ENCODE data around the gene TEPSIN. TPM values are rescaled to one million over a fixed set of nuclear protein-coding genes. Genes with fewer than 3 reads are reported as not detected.

TEPSIN gene
- total and polyA plus RNA-seq, 2 donors (not counting 3 experiments of a cell fraction or from before 2014, with no cell fraction given), result 41.6 to 45.3 TPM

- Histone ChIP-seq H4K20me1 (replicated peaks; ENCODE audit: control insufficient read depth, extremely low read depth, insufficient read depth, low read length) (no peaks in the 10 kb centered on the region), H2AFZ (ENCODE audit: low read depth, low read length) (no peak overlapping the region), H3K27ac (ENCODE audit: insufficient read depth, low read depth, low read length) (no peak overlapping the region), H3K9ac (replicated peaks; ENCODE audit: extremely low read depth, insufficient read depth, low read length) (no peak overlapping the region), H3K4me1 (ENCODE audit: control insufficient read depth, extremely low read depth, insufficient read depth, low read length) (no peaks in the 10 kb centered on the region), H3K27me3 (ENCODE audit: control insufficient read depth in 2 of 2, insufficient read depth in 2 of 2, low read length in 2 of 2) (no peaks in the 10 kb centered on the region), H3K36me3 (ENCODE audit: control insufficient read depth in 2 of 2, extremely low read depth in 1 of 2, insufficient read depth in 2 of 2, low read length in 2 of 2) (peaks cover 0 to 39% of the 10 kb centered on the region in 2 experiments), H3K9me3 (replicated peaks; ENCODE audit: control insufficient read depth, insufficient read depth, low read length) (no peaks in the 10 kb centered on the region), H3K4me2 (ENCODE audit: insufficient read depth, low read length) (no peak overlapping the region), H3K79me2 (ENCODE audit: control insufficient read depth, insufficient read depth, low read length) (peaks cover 5% of the 10 kb centered on the region), H3K9me1 (replicated peaks; ENCODE audit: control insufficient read depth, extremely low read depth, insufficient read depth, low read length) (no peaks in the 10 kb centered on the region), H3K4me3 (replicated peaks in 1 of 3; ENCODE audit: insufficient read depth in 1 of 3, low read depth in 1 of 3, low read length in 3 of 3) (no peak overlapping the region)
- ChIA-PET CTCF (no interaction called here), POLR2A (no interaction called here)
- FAIRE-seq (no peak), DNase-seq (ENCODE audit: low read depth, low spot score) (no peak)
- TF ChIP-seq, protein P1, sequence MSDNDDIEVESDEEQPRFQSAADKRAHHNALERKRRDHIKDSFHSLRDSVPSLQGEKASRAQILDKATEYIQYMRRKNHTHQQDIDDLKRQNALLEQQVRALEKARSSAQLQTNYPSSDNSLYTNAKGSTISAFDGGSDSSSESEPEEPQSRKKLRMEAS (IDR thresholded peaks at IDR 0.05; ENCODE audit: insufficient read depth, insufficient read length), result no peak
- TF ChIP-seq, protein P2, sequence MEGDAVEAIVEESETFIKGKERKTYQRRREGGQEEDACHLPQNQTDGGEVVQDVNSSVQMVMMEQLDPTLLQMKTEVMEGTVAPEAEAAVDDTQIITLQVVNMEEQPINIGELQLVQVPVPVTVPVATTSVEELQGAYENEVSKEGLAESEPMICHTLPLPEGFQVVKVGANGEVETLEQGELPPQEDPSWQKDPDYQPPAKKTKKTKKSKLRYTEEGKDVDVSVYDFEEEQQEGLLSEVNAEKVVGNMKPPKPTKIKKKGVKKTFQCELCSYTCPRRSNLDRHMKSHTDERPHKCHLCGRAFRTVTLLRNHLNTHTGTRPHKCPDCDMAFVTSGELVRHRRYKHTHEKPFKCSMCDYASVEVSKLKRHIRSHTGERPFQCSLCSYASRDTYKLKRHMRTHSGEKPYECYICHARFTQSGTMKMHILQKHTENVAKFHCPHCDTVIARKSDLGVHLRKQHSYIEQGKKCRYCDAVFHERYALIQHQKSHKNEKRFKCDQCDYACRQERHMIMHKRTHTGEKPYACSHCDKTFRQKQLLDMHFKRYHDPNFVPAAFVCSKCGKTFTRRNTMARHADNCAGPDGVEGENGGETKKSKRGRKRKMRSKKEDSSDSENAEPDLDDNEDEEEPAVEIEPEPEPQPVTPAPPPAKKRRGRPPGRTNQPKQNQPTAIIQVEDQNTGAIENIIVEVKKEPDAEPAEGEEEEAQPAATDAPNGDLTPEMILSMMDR (IDR thresholded peaks at IDR 0.05; ENCODE audit: extremely low read depth in 1 of 2, insufficient read depth in 1 of 2, low read depth in 1 of 2, low read length in 2 of 2), result no peak
- TF ChIP-seq EZH2 (IDR thresholded peaks at IDR 0.05; ENCODE audit: borderline replicate concordance, low read depth, low read length, severe bottlenecking), result no peak
- no peak for TF ChIP-seq JUN (IDR thresholded peaks at IDR 0.05; ENCODE audit: borderline replicate concordance, insufficient read depth, insufficient read length, low read depth)
- TF ChIP-seq FOS (IDR thresholded peaks at IDR 0.05; ENCODE audit: borderline replicate concordance, insufficient read depth, low read length), result no peak
- TF ChIP-seq GATA2 (IDR thresholded peaks at IDR 0.05; ENCODE audit: insufficient read depth, insufficient read length, low read depth, low read length), result no peak
- TF ChIP-seq POLR2AphosphoS5 (IDR thresholded peaks at IDR 0.05; ENCODE audit: insufficient read depth, low read depth, low read length), result no peak
- TF ChIP-seq MYC (IDR thresholded peaks at IDR 0.05; ENCODE audit: low read depth, low read length), result no peak
- intact Hi-C loops (cut with micrococcal nuclease) (no loop called here), dilution Hi-C loops (cut with MboI; ENCODE audit: extremely low pct_ligation_motif_present, low sequenced_read_pairs) (no loop called here)
- no TSS peak for BruUV-seq (replicated peaks)
These were observed 4.9 kb downstream of the TEPSIN start for GRCh38 chr17:81233811-81234505.

Measured in endothelial cell of umbilical vein (primary cell).